GM23338 (cell line): ENCODE data around the gene GUCY1A1. TPM values are rescaled to one million over a fixed set of nuclear protein-coding genes. Genes with fewer than 3 reads are reported as not detected.

ENCODE experiments used
- ATAC-seq: fragments of 200-7000 bp; cut with Tn5 transposase; 3 replicates; pipeline ENCODE4 v1.9.1; 2020
- DNase-seq: peaks from one replicate; pipeline ENCODE4 v3.0.0-alpha.2; 2015; ENCODE audit warnings: low spot score
- H2AFZ ChIP-seq: fragments of 200-600 bp; sonication (generic); 2 replicates; pipeline ENCODE4 v1.8.0; 2016; ENCODE audit warnings: antibody characterized with exemption, mild to moderate bottlenecking, moderate library complexity
- H3F3A ChIP-seq: fragments of 200-600 bp; sonication (generic); replicated peaks from 2 replicates; pipeline ENCODE4 v1.8.0; 2017; ENCODE audit warnings: antibody characterized with exemption, mixed run types, low read depth
- H3K27ac ChIP-seq: fragments of 200-600 bp; sonication (generic); 2 replicates; pipeline ENCODE4 v1.6.1; 2016; ENCODE audit warnings: low read depth
- H3K27me3 ChIP-seq: fragments of 200-600 bp; sonication (generic); 2 replicates; pipeline ENCODE4 v1.8.0; 2016; ENCODE audit warnings: mild to moderate bottlenecking, mixed run types, moderate library complexity; ENCODE audit not compliant: insufficient read depth
- H3K36me3 ChIP-seq: fragments of 200-600 bp; sonication (generic); 2 replicates; pipeline ENCODE4 v1.8.0; 2016; ENCODE audit warnings: mild to moderate bottlenecking; ENCODE audit not compliant: insufficient read depth
- H3K4me1 ChIP-seq: fragments of 200-600 bp; sonication (generic); 2 replicates; pipeline ENCODE4 v1.8.0; 2016; ENCODE audit warnings: mild to moderate bottlenecking, moderate library complexity; ENCODE audit not compliant: insufficient read depth
- H3K4me2 ChIP-seq: fragments of 200-600 bp; sonication (generic); 2 replicates; pipeline ENCODE4 v1.7.1; 2017; ENCODE audit warnings: mixed run types
- H3K4me3 ChIP-seq: fragments of 200-600 bp; sonication (generic); 2 replicates; pipeline ENCODE4 v1.6.1; 2016; ENCODE audit warnings: mixed run types
- H3K79me2 ChIP-seq: fragments of 200-600 bp; sonication (generic); replicated peaks from 2 replicates; pipeline ENCODE4 v1.8.0; 2017; ENCODE audit warnings: mild to moderate bottlenecking; ENCODE audit not compliant: insufficient read depth
- H3K9me2 ChIP-seq: fragments of 200-600 bp; sonication (generic); 2 replicates; pipeline ENCODE4 v1.8.0; 2017; ENCODE audit not compliant: insufficient read depth
- H4K20me1 ChIP-seq: fragments of 200-600 bp; sonication (generic); replicated peaks from 2 replicates; pipeline ENCODE4 v1.8.0; 2017; ENCODE audit warnings: mild to moderate bottlenecking; ENCODE audit not compliant: insufficient read depth
- H3K27ac Mint-ChIP-seq: 2 replicates; pipeline ENCODE4 v1.8.0; 2020; ENCODE audit warnings: inconsistent platforms, mild to moderate bottlenecking, moderate library complexity, mixed read lengths
- H3K27me3 Mint-ChIP-seq: 3 replicates; pipeline ENCODE4 v1.8.0; 2022; ENCODE audit warnings: low read depth, mild to moderate bottlenecking, moderate library complexity, mixed read lengths, inconsistent platforms; ENCODE audit not compliant: insufficient read depth, poor library complexity
- H3K36me3 Mint-ChIP-seq: 3 replicates; pipeline ENCODE4 v1.8.0; 2021; ENCODE audit warnings: low read depth, mild to moderate bottlenecking, inconsistent platforms, moderate library complexity, mixed read lengths
- H3K4me1 Mint-ChIP-seq: 3 replicates; pipeline ENCODE4 v1.8.0; 2020; ENCODE audit warnings: mild to moderate bottlenecking, inconsistent platforms, mixed read lengths
- H3K4me3 Mint-ChIP-seq: 3 replicates; pipeline ENCODE4 v1.8.0; 2021; ENCODE audit warnings: moderate library complexity, mild to moderate bottlenecking, inconsistent platforms, mixed read lengths
- H3K9me3 Mint-ChIP-seq: 3 replicates; pipeline ENCODE4 v1.8.0; 2020; ENCODE audit warnings: moderate library complexity, mild to moderate bottlenecking, inconsistent platforms, mixed read lengths
- CREB1 ChIP-seq: fragments of 250-450 bp; sonication (Bioruptor Pico); IDR thresholded peaks from 2 replicates; pipeline ENCODE4 v1.5.0; 2020; ENCODE audit warnings: low read depth, mild to moderate bottlenecking, moderate library complexity
- CTCF ChIP-seq, 2 experiments: fragments of 200-600 bp in 1 of 2; sonication (generic) in 1 of 2; conservative IDR thresholded peaks; 2 replicates each; pipeline versions ENCODE4 v1.5.1 to v1.6.1; 2016 to 2017; ENCODE audit warnings: antibody characterized with exemption in 2 of 2, low read depth in 2 of 2, mild to moderate bottlenecking in 2 of 2, moderate library complexity in 1 of 2
- ETS1 ChIP-seq: IDR thresholded peaks from 2 replicates; pipeline ENCODE4 v1.6.1; 2016; ENCODE audit warnings: antibody characterized with exemption
- EZH2 ChIP-seq: fragments of 200-600 bp; sonication (generic); IDR thresholded peaks from one replicate; pipeline ENCODE4 v1.8.0; 2017; ENCODE audit warnings: antibody characterized with exemption, mild to moderate bottlenecking, low read depth; ENCODE audit not compliant: unreplicated experiment
- EZH2phosphoT487 ChIP-seq: fragments of 200-600 bp; sonication (generic); IDR thresholded peaks from one replicate; pipeline ENCODE4 v1.8.1; 2018; ENCODE audit warnings: antibody characterized with exemption; ENCODE audit not compliant: unreplicated experiment
- JUNB ChIP-seq: IDR thresholded peaks from one replicate; pipeline ENCODE4 v1.6.1; 2016; ENCODE audit warnings: antibody characterized with exemption; ENCODE audit not compliant: unreplicated experiment
- NANOG ChIP-seq: IDR thresholded peaks from 2 replicates; pipeline ENCODE4 v1.6.1; 2016; ENCODE audit warnings: antibody characterized with exemption, borderline replicate concordance
- POLR2AphosphoS5 ChIP-seq: IDR thresholded peaks from 2 replicates; pipeline ENCODE4 v1.6.1; 2016; ENCODE audit warnings: antibody characterized with exemption, low read depth
- REST ChIP-seq: IDR thresholded peaks from one replicate; pipeline ENCODE4 v1.6.1; 2018; ENCODE audit warnings: antibody characterized with exemption; ENCODE audit not compliant: unreplicated experiment
- STAT1 ChIP-seq: IDR thresholded peaks from one replicate; pipeline ENCODE4 v1.6.1; 2016; ENCODE audit warnings: antibody characterized with exemption; ENCODE audit not compliant: unreplicated experiment
- ZNF114 ChIP-seq: fragments of 250-450 bp; sonication (Bioruptor Pico); IDR thresholded peaks from 2 replicates; pipeline ENCODE4 v1.5.0; 2020; ENCODE audit warnings: mild to moderate bottlenecking, moderate library complexity
- ZNF331 ChIP-seq: fragments of 250-450 bp; sonication (Bioruptor Pico); IDR thresholded peaks from 2 replicates; pipeline ENCODE4 v1.5.0; 2020; ENCODE audit warnings: low read depth, mild to moderate bottlenecking, moderate library complexity
- ZNF462 ChIP-seq: fragments of 250-450 bp; sonication (Bioruptor Pico); IDR thresholded peaks from 2 replicates; pipeline ENCODE4 v1.5.0; 2020; ENCODE audit warnings: mild to moderate bottlenecking, moderate library complexity
- polyA plus RNA-seq: library from polyadenylated mRNA; unstranded; fragments of >200 nt; fragmentation: Nextera tagmentation; extraction: Ambion mirVana; gene quantifications from 2 replicates; pipeline ENCODE4 v1.2.1, GENCODE V29; 2016
- total RNA-seq: library from RNA; depleted of rRNA; stranded (reverse); fragments of >200 nt; shearing (Covaris generic); gene quantifications from 2 replicates; pipeline ENCODE4 v1.2.3, GENCODE V29; 2014

Gene GUCY1A1
- total and polyA plus RNA-seq, 2 experiments from 2014 or later: not detected

GRCh38 chr4:155751569-155751968, 84.9 kb downstream of the GUCY1A1 start:
- H3K27me3 ChIP-seq: no peaks in the 10 kb centered on the region
- H3K4me3 Mint-ChIP-seq: no peak overlapping the region
- H2AFZ ChIP-seq: no peak overlapping the region
- peaks cover 9% of the 10 kb centered on the region for H3K4me1 ChIP-seq
- TF ChIP-seq REST (no peak), JUNB (no peak), CTCF (conservative IDR thresholded peaks at IDR 0.05; ENCODE audit: low read depth in 2 of 2) (no peak), ZNF331 (no peak), EZH2phosphoT487 (no peak), ETS1 (no peak), ZNF114 (CRISPR knock-in tag) (no peak), STAT1 (no peak), CREB1 (no peak), POLR2AphosphoS5 (no peak), NANOG (no peak), ZNF462 (no peak), EZH2 (no peak)
- DNase-seq: no peak
- H3K36me3 Mint-ChIP-seq: no peaks in the 10 kb centered on the region
- peaks cover 14% of the 10 kb centered on the region for H3K4me1 Mint-ChIP-seq
- H3K4me3 ChIP-seq: no peak overlapping the region
- H3F3A ChIP-seq: no peaks in the 10 kb centered on the region
- 0 out of 2 replicates have a peak, but pooled peaks cover 7% of the 10 kb centered on the region for H3K9me2 ChIP-seq
- no peak overlapping the region for H3K4me2 ChIP-seq
- no peaks in the 10 kb centered on the region; the same call in 2 of the 3 replicates for H3K9me3 Mint-ChIP-seq
- no peak overlapping the region for H3K27ac Mint-ChIP-seq
- H3K36me3 ChIP-seq: no peaks in the 10 kb centered on the region
- H3K27me3 Mint-ChIP-seq: peaks cover 4% of the 10 kb centered on the region
- no peak overlapping the region for H3K27ac ChIP-seq
- no peak for ATAC-seq
- no peaks in the 10 kb centered on the region for H4K20me1 ChIP-seq
- no peaks in the 10 kb centered on the region for H3K79me2 ChIP-seq
